Body of pancreas (tissue), 4 donors: ENCODE data around the gene GCSH.

Source experiments
- POLR2A ChIP-seq, 3 donors: fragments of 450-650 bp; IDR thresholded peaks; one replicate each; pipeline ENCODE4 v1.6.1; 2016; ENCODE audit warnings: antibody characterized with exemption in 3 of 3, mild to moderate bottlenecking in 2 of 3
- TF ChIP-seq, protein P1 (sequence below), 7 experiments: fragments of 450-650 bp in 4 of 7; fragments of 200-600 bp in 3 of 7; sonication (generic) in 3 of 7; IDR thresholded peaks; one replicate each; pipeline ENCODE4 v1.5.1; 2016 to 2019; ENCODE audit warnings: antibody characterized with exemption in 7 of 7

DNA sequence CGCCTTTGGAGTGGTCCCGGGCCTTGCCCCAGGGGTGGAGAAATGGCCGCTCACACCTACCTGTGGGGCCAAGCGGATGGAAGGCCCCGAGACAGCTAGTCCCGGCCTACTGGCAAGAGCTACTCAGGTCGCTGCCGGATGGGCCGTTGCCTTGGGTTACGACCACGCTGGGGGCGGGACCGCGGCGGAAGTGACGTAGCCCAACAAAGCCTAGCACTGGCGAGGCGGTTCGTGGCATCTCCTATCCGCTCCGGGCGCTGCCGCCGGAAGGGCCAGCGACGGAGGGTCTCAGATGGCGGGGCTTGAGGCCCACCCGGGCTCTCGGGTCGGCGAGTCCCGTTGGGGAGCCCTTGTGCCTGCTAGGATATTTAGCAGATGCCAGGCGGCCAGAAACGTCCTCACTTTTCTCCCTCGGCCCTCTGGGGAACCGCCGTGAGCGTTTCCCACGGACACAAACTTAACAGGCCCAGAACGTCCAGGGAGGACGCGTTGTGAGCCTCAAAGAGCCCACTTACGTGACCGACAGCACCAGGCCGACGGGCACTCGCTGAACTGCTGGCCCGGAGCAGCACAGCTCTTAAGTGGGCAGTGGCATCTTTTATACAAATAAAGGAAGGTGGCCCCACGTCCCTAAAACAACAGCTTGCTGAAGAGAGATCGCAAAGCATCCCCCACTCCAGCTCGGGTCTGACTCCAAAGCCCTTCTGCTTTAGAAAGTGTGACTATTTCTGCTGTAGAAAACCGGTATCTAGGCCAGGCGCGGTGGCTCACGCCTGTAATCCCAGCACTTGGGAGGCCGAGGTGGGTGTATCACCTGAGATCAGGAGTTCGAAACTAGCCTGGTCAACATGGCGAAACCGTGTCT, 18.9 kb downstream of the GCSH start, which contains the start of gene C16orf46:
- TF ChIP-seq, protein P1, sequence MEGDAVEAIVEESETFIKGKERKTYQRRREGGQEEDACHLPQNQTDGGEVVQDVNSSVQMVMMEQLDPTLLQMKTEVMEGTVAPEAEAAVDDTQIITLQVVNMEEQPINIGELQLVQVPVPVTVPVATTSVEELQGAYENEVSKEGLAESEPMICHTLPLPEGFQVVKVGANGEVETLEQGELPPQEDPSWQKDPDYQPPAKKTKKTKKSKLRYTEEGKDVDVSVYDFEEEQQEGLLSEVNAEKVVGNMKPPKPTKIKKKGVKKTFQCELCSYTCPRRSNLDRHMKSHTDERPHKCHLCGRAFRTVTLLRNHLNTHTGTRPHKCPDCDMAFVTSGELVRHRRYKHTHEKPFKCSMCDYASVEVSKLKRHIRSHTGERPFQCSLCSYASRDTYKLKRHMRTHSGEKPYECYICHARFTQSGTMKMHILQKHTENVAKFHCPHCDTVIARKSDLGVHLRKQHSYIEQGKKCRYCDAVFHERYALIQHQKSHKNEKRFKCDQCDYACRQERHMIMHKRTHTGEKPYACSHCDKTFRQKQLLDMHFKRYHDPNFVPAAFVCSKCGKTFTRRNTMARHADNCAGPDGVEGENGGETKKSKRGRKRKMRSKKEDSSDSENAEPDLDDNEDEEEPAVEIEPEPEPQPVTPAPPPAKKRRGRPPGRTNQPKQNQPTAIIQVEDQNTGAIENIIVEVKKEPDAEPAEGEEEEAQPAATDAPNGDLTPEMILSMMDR (IDR thresholded peaks at IDR 0.05) = no peak
- TF ChIP-seq POLR2A (IDR thresholded peaks at IDR 0.05) = peak; percentile 89 to 97 (median 96)
